NB4 (cell line): Measurements from ENCODE around the gene INHA.

Experiments used
- CTCF ChIP-seq: IDR thresholded peaks from one replicate; pipeline ENCODE4 v1.5.1; 2012; ENCODE audit warnings: low read depth, low read length
- TF ChIP-seq, protein P1 (sequence below): IDR thresholded peaks from 2 replicates; pipeline ENCODE4 v1.6.1; 2011; ENCODE audit warnings: low read depth, low read length

DNA sequence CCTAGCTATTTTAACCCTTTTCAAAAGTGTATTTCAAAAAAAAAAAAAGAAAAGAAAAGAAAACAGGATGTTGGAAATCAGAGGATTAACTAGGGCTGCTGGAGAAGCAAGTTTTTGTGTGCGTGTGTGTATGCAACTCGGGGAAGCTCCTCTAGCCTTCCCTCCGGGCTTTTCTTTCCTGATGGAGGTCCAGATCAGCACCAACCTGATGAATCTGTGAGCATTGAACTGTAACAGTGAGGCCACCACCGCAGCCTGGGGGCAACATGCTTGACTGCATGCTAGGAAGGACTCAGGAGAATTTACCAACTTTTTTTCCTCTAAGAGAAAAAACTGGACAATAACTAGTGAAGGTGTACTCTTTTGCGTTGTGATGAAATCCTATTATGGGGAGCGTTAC, 3.1 kb upstream of the INHA start:
- TF ChIP-seq CTCF: no peak
- TF ChIP-seq, protein P1, sequence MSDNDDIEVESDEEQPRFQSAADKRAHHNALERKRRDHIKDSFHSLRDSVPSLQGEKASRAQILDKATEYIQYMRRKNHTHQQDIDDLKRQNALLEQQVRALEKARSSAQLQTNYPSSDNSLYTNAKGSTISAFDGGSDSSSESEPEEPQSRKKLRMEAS: no peak
